A673 (cell line): ENCODE data around the gene EFHC1.

Experiments used
- CTCF ChIP-seq: fragments of 300-800, 200-600 bp; sonication (generic); conservative IDR thresholded peaks from 2 replicates; pipeline ENCODE4 v1.5.1; 2017; ENCODE audit warnings: low read depth, mild to moderate bottlenecking, antibody characterized with exemption, low read length, moderate library complexity, mixed read lengths
- EZH2 ChIP-seq: fragments of 200-600 bp; sonication (generic); IDR thresholded peaks from 2 replicates; pipeline ENCODE4 v1.6.1; 2017; ENCODE audit warnings: borderline replicate concordance, low read depth, mild to moderate bottlenecking, mixed read lengths, antibody characterized with exemption, low read length; ENCODE audit not compliant: poor library complexity, severe bottlenecking

DNA sequence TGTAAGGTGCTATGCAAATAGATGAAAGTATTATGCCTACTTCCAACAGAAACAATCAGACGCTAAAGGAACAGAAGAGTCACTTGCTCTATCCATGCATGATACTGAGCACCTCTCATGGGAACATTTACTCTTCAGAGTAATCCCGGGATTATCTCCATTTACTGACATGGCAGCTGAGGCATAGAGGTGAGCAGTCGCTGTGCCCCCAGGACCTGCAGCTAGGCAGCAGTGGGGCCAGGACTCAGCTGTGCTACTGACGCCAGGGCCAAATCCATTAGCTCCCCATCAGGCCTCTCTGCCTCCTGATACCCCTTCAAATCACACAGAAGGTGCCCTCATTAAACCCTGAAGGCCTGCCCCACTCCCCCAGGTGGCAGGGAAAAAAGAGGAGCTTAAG is 104.8 kb downstream of the EFHC1 start:
- TF ChIP-seq CTCF (no peak), EZH2 (no peak)
